Mesendoderm (in vitro differentiated cells): ENCODE data around the gene PDZD8.

Experiments
- DNase-seq: peaks from one replicate; pipeline ENCODE4 v3.0.0; 2013
- H2AK5ac ChIP-seq: 2 replicates; pipeline ENCODE4 v1.6.1; 2013; ENCODE audit warnings: low read length, inconsistent platforms
- H2BK120ac ChIP-seq: 2 replicates; pipeline ENCODE4 v1.6.1; 2013; ENCODE audit warnings: low read depth, mild to moderate bottlenecking, low read length, moderate library complexity, mixed read lengths
- H2BK15ac ChIP-seq: replicated peaks from 2 replicates; pipeline ENCODE4 v1.6.1; 2013; ENCODE audit warnings: low read depth, mild to moderate bottlenecking, moderate library complexity
- H2BK5ac ChIP-seq: 2 replicates; pipeline ENCODE4 v1.6.1; 2013; ENCODE audit warnings: low read length, inconsistent platforms
- H3K18ac ChIP-seq: 2 replicates; pipeline ENCODE4 v1.6.1; 2013; ENCODE audit warnings: mild to moderate bottlenecking, low read length, mixed read lengths
- H3K23ac ChIP-seq: one replicate; pipeline ENCODE4 v1.6.1; 2013; ENCODE audit warnings: low read length
- H3K27ac ChIP-seq: 2 replicates; pipeline ENCODE4 v1.5.1; 2013; ENCODE audit warnings: low read depth, mild to moderate bottlenecking, inconsistent platforms, low read length, moderate library complexity
- H3K27me3 ChIP-seq: 2 replicates; pipeline ENCODE4 v1.6.1; 2013; ENCODE audit warnings: low read length, control low read depth, mild to moderate bottlenecking, inconsistent platforms; ENCODE audit not compliant: insufficient read depth, poor library complexity
- H3K36me3 ChIP-seq: 2 replicates; pipeline ENCODE4 v1.6.1; 2013; ENCODE audit warnings: low read length, inconsistent platforms; ENCODE audit not compliant: control insufficient read depth, insufficient read depth
- H3K4ac ChIP-seq: one replicate; pipeline ENCODE4 v1.6.1; 2013; ENCODE audit warnings: low read depth, mild to moderate bottlenecking, low read length, moderate library complexity
- H3K4me1 ChIP-seq: 2 replicates; pipeline ENCODE4 v1.6.1; 2013; ENCODE audit warnings: low read depth, low read length, inconsistent platforms; ENCODE audit not compliant: control insufficient read depth
- H3K4me2 ChIP-seq: 2 replicates; pipeline ENCODE4 v1.6.1; 2013; ENCODE audit warnings: low read length
- H3K4me3 ChIP-seq: 2 replicates; pipeline ENCODE4 v1.5.1; 2013; ENCODE audit warnings: mild to moderate bottlenecking, low read length
- H3K56ac ChIP-seq: one replicate; pipeline ENCODE4 v1.6.1; 2013; ENCODE audit warnings: low read length
- H3K79me1 ChIP-seq: 2 replicates; pipeline ENCODE4 v1.6.1; 2013; ENCODE audit warnings: low read length, inconsistent platforms
- H3K79me2 ChIP-seq: 2 replicates; pipeline ENCODE4 v1.6.1; 2013; ENCODE audit warnings: mild to moderate bottlenecking, low read length; ENCODE audit not compliant: control insufficient read depth, insufficient read depth
- H3K9ac ChIP-seq: 2 replicates; pipeline ENCODE4 v1.6.1; 2013; ENCODE audit warnings: low read length, inconsistent platforms
- H4K5ac ChIP-seq: one replicate; pipeline ENCODE4 v1.6.1; 2013; ENCODE audit warnings: low read length
- H4K8ac ChIP-seq: one replicate; pipeline ENCODE4 v1.6.1; 2013; ENCODE audit warnings: low read depth, mild to moderate bottlenecking, control low read depth, low read length, moderate library complexity
- WGBS: extraction: QIAGEN DNeasy Blood & Tissue Kit; methylation state at CpG from one replicate; pipeline ENCODE4 v1.1.7; 2013; ENCODE audit warnings: low lambda C conversion rate, missing lambda C conversion rate; ENCODE audit not compliant: insufficient coverage; ENCODE audit errors: extremely low coverage; 5-methylcytosine and 5-hydroxymethylcytosine counted together

PDZD8 gene

GRCh38 chr10:117324367-117324766 lies 50.9 kb downstream of the PDZD8 start:
- no peaks in the 10 kb centered on the region for H3K4me1 ChIP-seq
- H3K79me1 ChIP-seq, result peaks cover 4% of the 10 kb centered on the region
- no peak overlapping the region for H4K5ac ChIP-seq
- H3K4me3 ChIP-seq, result no peak overlapping the region
- no peaks in the 10 kb centered on the region for H3K36me3 ChIP-seq
- no peak overlapping the region for H3K23ac ChIP-seq
- no peak overlapping the region for H2BK15ac ChIP-seq
- no peak overlapping the region for H3K18ac ChIP-seq
- no peak overlapping the region for H2AK5ac ChIP-seq
- no peaks in the 10 kb centered on the region for H3K79me2 ChIP-seq
- H4K8ac ChIP-seq, result no peak overlapping the region
- no CpG with 5 or more reads among the region's 2 CpGs for WGBS
- no peak overlapping the region for H2BK5ac ChIP-seq
- no peak overlapping the region for H3K27ac ChIP-seq
- no peak overlapping the region for H3K9ac ChIP-seq
- H3K56ac ChIP-seq, result no peak overlapping the region
- H3K4me2 ChIP-seq, result no peak overlapping the region
- H3K27me3 ChIP-seq, result no peaks in the 10 kb centered on the region
- no peak overlapping the region for H2BK120ac ChIP-seq
- DNase-seq, result no peak
- H3K4ac ChIP-seq, result no peak overlapping the region

GRCh38 chr10:117322260-117322659 lies 53.0 kb downstream of the PDZD8 start:
- no peak overlapping the region for H3K23ac ChIP-seq
- peaks cover 4% of the 10 kb centered on the region for H3K79me1 ChIP-seq
- H4K5ac ChIP-seq, result no peak overlapping the region
- H2BK15ac ChIP-seq, result no peak overlapping the region
- no peaks in the 10 kb centered on the region for H3K79me2 ChIP-seq
- H2AK5ac ChIP-seq, result no peak overlapping the region
- WGBS, result no CpG with 5 or more reads among the region's 4 CpGs
- no peak overlapping the region for H3K4me2 ChIP-seq
- no peak for DNase-seq
- no peak overlapping the region for H4K8ac ChIP-seq
- H2BK5ac ChIP-seq, result no peak overlapping the region
- H3K4me3 ChIP-seq, result no peak overlapping the region
- no peak overlapping the region for H3K9ac ChIP-seq
- no peak overlapping the region for H2BK120ac ChIP-seq
- H3K4me1 ChIP-seq, result no peaks in the 10 kb centered on the region
- no peaks in the 10 kb centered on the region for H3K36me3 ChIP-seq
- H3K4ac ChIP-seq, result no peak overlapping the region
- H3K27me3 ChIP-seq, result no peaks in the 10 kb centered on the region
- H3K56ac ChIP-seq, result no peak overlapping the region
- no peak overlapping the region for H3K18ac ChIP-seq
- no peak overlapping the region for H3K27ac ChIP-seq

- H4K8ac ChIP-seq, result no peak overlapping the region
These were observed 55.1 kb downstream of the PDZD8 start for GRCh38 chr10:117320050-117320665.

GRCh38 chr10:117318909-117319308 lies 56.3 kb downstream of the PDZD8 start:
- H3K56ac ChIP-seq, result no peak overlapping the region
- H4K5ac ChIP-seq, result no peak overlapping the region
- H3K4me3 ChIP-seq, result no peak overlapping the region
- H3K9ac ChIP-seq, result no peak overlapping the region
- H2AK5ac ChIP-seq, result no peak overlapping the region
- no peaks in the 10 kb centered on the region for H3K79me2 ChIP-seq
- DNase-seq, result no peak
- H3K27me3 ChIP-seq, result no peaks in the 10 kb centered on the region
- no peaks in the 10 kb centered on the region for H3K36me3 ChIP-seq
- H2BK15ac ChIP-seq, result no peak overlapping the region
- no peak overlapping the region for H4K8ac ChIP-seq
- no peak overlapping the region for H2BK120ac ChIP-seq
- H2BK5ac ChIP-seq, result no peak overlapping the region
- H3K27ac ChIP-seq, result no peak overlapping the region
- H3K79me1 ChIP-seq, result peaks cover 2% of the 10 kb centered on the region
- no peak overlapping the region for H3K4me2 ChIP-seq
- H3K4ac ChIP-seq, result no peak overlapping the region
- no peaks in the 10 kb centered on the region for H3K4me1 ChIP-seq
- no peak overlapping the region for H3K18ac ChIP-seq
- H3K23ac ChIP-seq, result no peak overlapping the region

More at GRCh38 chr10:117320050-117320665, 55.1 kb downstream of the PDZD8 start:
- Histone ChIP-seq H2BK120ac (no peak overlapping the region), H3K4me2 (no peak overlapping the region), H3K4ac (no peak overlapping the region), H2BK15ac (no peak overlapping the region), H3K4me1 (no peaks in the 10 kb centered on the region), H3K56ac (no peak overlapping the region), H3K36me3 (no peaks in the 10 kb centered on the region), H3K9ac (no peak overlapping the region), H3K79me2 (no peaks in the 10 kb centered on the region), H3K18ac (no peak overlapping the region), H3K27me3 (no peaks in the 10 kb centered on the region), H2BK5ac (no peak overlapping the region), H3K4me3 (no peak overlapping the region), H4K5ac (no peak overlapping the region), H3K27ac (no peak overlapping the region), H3K23ac (no peak overlapping the region), H3K79me1 (peaks cover 2% of the 10 kb centered on the region), H2AK5ac (no peak overlapping the region)
- DNase-seq, result peak; percentile 38
- WGBS, result no CpG with 5 or more reads among the region's 1 CpG

GRCh38 chr10:117316701-117317100 lies 58.5 kb downstream of the PDZD8 start:
- no peak overlapping the region for H3K18ac ChIP-seq
- H4K5ac ChIP-seq, result no peak overlapping the region
- no peak overlapping the region for H3K27ac ChIP-seq

GRCh38 chr10:117313641-117314040 lies 61.6 kb downstream of the PDZD8 start:
- no peak overlapping the region for H2AK5ac ChIP-seq
- WGBS, result no CpG with 5 or more reads among the region's 1 CpG
- H3K36me3 ChIP-seq, result no peaks in the 10 kb centered on the region

More at GRCh38 chr10:117316701-117317100, 58.5 kb downstream of the PDZD8 start:
- no peak overlapping the region for H3K4me3 ChIP-seq
- no peak overlapping the region for H3K56ac ChIP-seq
- H2BK120ac ChIP-seq, result no peak overlapping the region
- no peak overlapping the region for H3K4me2 ChIP-seq
- H2BK15ac ChIP-seq, result no peak overlapping the region
- H2BK5ac ChIP-seq, result no peak overlapping the region
- WGBS, result no CpG with 5 or more reads among the region's 2 CpGs
- no peak overlapping the region for H3K9ac ChIP-seq
- H3K4ac ChIP-seq, result no peak overlapping the region
- H3K79me1 ChIP-seq, result no peaks in the 10 kb centered on the region
- no peaks in the 10 kb centered on the region for H3K79me2 ChIP-seq
- no peak for DNase-seq
- peaks cover 3% of the 10 kb centered on the region for H3K4me1 ChIP-seq
- H4K8ac ChIP-seq, result no peak overlapping the region
- no peaks in the 10 kb centered on the region for H3K36me3 ChIP-seq
- H2AK5ac ChIP-seq, result no peak overlapping the region
- no peaks in the 10 kb centered on the region for H3K27me3 ChIP-seq
- no peak overlapping the region for H3K23ac ChIP-seq

More at GRCh38 chr10:117313641-117314040, 61.6 kb downstream of the PDZD8 start:
- H3K79me2 ChIP-seq, result no peaks in the 10 kb centered on the region
- H3K27me3 ChIP-seq, result no peaks in the 10 kb centered on the region
- no peak overlapping the region for H4K8ac ChIP-seq
- no peak overlapping the region for H3K27ac ChIP-seq
- no peaks in the 10 kb centered on the region for H3K79me1 ChIP-seq
- H3K4ac ChIP-seq, result no peak overlapping the region
- no peak overlapping the region for H3K4me2 ChIP-seq
- no peak overlapping the region for H2BK5ac ChIP-seq
- no peak overlapping the region for H3K23ac ChIP-seq
- H2BK120ac ChIP-seq, result no peak overlapping the region
- H4K5ac ChIP-seq, result no peak overlapping the region
- DNase-seq, result no peak
- no peak overlapping the region for H3K56ac ChIP-seq
- H3K9ac ChIP-seq, result no peak overlapping the region
- no peak overlapping the region for H2BK15ac ChIP-seq
- H3K18ac ChIP-seq, result no peak overlapping the region
- no peak overlapping the region for H3K4me3 ChIP-seq
- H3K4me1 ChIP-seq, result peaks cover 3% of the 10 kb centered on the region
